Measurements from ENCODE around the gene PCDHGC3.
"Not testable (repeated sequence)": the region's sequence is repeated elsewhere in the genome, so short reads cannot be mapped to it uniquely, and the experiment has no call there.

PCDHGC3 gene

DNA sequence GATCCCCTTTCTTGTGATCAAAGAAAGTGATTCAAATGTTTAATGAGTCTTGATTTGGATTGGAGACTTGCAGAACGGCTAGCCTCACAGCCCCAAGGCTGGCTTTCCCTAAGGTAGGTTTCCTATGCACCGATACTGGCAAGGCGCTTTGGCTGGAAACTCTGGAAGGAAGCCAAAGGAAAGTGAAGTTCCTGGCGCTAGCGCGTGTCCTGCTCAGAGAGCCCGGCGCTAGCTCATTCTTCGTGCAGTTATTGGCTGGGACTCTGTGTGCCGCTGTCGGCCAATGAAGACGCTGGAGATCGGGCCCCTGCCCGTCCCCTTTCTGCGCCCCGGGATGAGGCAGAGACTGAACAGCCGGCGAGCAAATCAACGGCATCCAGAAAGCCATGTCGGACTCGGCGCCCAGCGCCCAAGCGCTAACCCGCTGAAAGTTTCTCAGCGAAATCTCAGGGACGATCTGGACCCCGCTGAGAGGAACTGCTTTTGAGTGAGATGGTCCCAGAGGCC, at the start of gene PCDHGC3:
TSS of gene PCDHGC3 (plus strand) at position 342 of the 507 bp plus-strand sequence. CDS start at position 493, 151 bp downstream.
- no peak for DNase-seq

DNA sequence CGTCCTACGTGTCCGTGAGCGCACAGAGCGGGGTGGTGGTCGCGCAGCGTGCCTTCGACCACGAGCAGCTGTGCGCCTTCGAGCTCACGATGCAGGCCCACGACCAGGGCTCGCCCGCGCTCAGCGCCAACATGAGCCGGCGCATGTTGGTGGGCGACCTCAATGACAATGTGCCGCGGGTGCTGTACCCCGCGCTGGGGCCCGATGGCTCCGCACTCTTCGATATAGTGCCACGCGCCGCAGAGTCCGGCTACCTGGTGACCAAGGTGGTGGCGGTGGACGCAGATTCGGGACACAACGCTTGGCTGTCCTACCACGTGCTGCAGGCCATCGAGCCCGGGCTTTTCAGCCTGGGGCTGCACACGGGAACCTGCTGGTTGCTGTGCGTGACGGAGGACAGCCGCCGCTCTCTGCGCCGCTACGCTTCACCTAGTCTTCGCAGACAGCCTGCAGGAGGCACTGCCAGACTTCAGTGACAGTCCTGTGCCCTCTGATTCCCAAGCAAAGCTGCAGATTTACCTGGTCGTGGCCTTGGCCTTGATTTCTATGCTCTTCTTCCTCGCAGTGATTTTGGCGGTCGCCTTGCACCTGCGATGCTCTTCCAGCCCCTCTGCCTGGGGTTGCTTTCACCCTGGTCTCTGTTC, 47.9 kb upstream of the PCDHGC3 start:
- no peak for DNase-seq

DNA sequence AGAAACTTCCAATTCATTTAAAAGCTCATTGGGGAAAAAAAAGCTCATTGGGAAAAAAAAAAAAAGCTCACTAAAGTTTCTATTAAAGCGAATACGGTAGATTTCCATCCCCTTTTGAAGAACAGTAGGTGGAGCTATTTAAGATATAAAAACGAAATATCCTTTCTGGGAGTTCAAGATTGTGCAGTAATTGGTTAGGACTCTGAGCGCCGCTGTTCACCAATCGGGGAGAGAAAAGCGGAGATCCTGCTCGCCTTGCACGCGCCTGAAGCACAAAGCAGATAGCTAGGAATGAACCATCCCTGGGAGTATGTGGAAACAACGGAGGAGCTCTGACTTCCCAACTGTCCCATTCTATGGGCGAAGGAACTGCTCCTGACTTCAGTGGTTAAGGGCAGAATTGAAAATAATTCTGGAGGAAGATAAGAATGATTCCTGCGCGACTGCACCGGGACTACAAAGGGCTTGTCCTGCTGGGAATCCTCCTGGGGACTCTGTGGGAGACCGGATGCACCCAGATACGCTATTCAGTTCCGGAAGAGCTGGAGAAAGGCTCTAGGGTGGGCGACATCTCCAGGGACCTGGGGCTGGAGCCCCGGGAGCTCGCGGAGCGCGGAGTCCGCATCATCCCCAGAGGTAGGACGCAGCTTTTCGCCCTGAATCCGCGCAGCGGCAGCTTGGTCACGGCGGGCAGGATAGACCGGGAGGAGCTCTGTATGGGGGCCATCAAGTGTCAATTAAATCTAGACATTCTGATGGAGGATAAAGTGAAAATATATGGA, 45.2 kb upstream of the PCDHGC3 start, which contains the start of gene PCDHGA12:
TSS of gene PCDHGA12 (plus strand) at position 176 of the 782 bp plus-strand sequence. CDS start at position 429, 253 bp downstream.
- DNase-seq: no peak

DNA sequence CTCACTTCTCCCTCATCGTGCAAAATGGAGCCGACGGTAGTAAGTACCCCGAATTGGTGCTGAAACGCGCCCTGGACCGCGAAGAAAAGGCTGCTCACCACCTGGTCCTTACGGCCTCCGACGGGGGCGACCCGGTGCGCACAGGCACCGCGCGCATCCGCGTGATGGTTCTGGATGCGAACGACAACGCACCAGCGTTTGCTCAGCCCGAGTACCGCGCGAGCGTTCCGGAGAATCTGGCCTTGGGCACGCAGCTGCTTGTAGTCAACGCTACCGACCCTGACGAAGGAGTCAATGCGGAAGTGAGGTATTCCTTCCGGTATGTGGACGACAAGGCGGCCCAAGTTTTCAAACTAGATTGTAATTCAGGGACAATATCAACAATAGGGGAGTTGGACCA, 44.5 kb upstream of the PCDHGC3 start:
- DNase-seq: no peak

DNA sequence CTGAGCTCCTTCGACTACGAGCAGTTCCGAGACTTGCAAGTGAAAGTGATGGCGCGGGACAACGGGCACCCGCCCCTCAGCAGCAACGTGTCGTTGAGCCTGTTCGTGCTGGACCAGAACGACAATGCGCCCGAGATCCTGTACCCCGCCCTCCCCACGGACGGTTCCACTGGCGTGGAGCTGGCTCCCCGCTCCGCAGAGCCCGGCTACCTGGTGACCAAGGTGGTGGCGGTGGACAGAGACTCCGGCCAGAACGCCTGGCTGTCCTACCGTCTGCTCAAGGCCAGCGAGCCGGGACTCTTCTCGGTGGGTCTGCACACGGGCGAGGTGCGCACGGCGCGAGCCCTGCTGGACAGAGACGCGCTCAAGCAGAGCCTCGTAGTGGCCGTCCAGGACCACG, 43.5 kb upstream of the PCDHGC3 start:
- DNase-seq: not testable (repeated sequence)

DNA sequence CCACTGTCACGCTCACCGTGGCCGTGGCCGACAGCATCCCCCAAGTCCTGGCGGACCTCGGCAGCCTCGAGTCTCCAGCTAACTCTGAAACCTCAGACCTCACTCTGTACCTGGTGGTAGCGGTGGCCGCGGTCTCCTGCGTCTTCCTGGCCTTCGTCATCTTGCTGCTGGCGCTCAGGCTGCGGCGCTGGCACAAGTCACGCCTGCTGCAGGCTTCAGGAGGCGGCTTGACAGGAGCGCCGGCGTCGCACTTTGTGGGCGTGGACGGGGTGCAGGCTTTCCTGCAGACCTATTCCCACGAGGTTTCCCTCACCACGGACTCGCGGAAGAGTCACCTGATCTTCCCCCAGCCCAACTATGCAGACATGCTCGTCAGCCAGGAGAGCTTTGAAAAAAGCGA, 43.0 kb upstream of the PCDHGC3 start:
- DNase-seq: not testable (repeated sequence)

DNA sequence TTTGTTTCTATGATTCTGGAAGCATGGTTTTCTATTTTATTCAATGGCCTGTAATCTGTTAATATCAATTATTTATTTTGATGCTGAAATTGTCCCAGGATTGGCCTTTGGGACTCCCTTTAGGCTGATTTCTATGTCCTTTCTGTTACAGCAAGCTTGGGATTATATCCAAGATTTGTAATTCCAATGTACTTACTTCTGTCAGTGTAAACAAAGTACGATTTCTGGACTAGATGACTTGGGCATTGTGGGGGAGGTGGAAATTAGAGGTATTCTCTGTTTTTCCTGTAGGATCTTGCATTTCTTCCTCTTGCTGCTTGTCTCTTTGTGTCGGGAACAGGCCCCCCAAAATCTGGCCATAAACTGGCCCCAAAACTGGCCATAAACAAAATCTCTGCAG, 41.8 kb upstream of the PCDHGC3 start:
- DNase-seq: no peak

DNA sequence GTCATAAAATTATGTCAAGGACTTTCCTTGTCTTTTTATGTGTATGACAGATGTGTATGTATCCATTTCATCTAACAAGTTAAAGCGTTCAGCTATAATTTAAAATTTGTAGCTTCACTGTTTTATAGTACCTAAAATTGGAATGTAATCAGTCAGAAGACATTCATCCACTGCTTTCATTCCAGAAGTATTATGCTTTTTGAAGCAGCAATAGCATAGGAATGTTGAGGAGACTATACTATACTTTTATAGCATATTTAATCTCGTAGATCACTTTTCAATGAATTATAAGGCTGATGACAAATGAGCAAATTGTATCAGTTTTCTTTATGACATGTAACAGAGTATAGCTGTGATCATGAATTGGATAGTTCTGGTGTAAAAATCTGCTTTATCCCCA, 38.5 kb upstream of the PCDHGC3 start:
- no peak for DNase-seq

DNA sequence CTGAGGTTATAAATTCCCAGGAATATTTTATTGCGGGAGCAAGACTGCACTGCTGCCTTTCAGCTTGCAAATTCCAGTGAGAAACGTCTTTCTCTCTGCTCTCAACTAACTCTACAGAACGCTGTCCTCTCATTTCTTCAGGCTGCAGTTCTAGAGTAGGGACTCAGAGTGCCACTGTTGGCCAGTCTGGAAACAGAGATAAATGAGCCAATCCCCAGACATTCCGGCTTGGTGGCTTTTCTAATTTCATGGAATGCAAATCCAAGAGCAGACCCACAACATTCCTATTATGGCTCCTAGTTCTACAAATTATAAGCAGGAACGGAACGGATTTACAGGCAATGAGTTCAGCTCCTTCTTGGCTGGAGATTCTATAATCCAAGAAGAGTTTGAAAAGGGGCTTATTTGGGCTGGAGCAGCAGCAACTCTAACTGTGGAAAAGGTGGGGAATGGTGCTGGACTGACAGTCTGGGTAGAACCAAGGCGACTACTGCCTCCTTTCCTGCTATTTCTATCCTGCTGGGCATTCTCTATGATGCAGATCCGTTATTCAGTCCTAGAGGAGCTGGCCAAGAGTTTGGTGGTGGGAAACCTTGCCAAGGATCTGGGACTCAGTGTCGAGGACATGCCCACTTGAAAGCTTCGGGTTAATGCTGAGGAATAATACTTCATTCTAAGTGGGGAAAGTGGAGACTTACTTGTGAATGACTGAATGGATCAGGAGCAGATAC, 36.2 kb upstream of the PCDHGC3 start:
- DNase-seq: no peak

DNA sequence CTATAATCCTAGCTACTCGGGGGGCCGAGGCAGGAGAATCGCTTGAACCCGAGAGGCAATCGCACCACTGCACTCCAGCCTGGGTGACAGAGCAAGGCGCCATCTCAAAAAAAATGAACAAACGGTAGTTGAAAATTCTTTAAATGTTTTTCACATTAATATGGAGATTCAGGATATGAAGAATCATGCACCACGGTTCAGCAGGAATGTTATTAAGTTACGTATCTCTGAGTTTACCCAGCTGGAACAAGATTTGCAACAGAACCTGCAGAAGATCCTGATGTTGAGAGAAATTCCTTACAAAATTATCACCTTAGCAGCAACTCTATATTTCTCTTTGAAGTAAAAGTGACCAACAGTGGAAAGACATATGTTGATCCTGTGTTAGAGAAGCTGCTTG, 35.4 kb upstream of the PCDHGC3 start:
- DNase-seq: no peak

DNA sequence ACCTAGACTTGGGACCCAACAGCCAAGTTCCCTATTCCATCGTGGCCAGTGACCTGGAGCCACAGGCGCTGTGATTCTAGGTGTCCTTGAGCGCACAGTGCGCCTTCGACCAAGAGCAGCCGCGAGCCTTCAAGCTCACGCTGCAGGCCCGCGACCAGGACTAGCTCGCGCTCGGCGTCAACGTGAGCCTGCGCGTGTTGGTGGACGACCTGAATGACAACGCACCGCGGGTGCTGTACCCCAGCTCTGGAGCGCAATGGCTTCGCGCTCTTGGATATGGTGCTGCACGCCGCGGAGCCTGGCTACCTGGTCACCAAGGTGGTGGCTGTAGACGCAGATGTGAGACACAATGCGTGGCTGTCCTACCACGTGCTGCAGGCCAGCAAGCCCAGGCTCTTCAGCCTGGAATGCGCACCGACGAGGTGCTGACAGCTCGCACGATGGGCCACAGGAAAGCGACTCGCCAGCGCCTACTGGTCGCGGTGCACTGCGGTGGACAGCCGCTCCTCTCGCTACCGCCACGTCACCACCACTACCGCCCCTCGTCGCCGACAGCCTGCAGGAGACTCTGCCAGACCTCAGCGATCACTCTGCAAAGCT, 34.1 kb upstream of the PCDHGC3 start:
- DNase-seq: no peak

DNA sequence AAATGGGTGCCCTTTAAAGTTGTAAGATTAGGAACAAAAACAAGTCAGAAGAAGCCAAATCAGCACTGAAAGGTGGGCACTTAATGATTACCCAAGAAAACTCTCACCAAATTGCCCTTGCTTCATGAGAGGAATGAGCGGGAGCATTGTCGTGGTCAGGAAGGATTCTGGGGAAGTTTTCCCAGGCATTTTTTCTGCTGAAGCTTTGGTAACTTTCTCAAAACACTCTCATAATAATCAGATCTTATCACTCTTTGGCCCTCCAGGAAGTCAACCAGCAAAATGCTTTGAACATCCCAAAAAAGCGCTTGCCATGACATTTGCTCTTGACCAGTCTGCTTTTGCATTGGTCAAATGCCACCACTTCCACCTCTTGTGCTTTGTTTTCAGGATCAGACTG, 10.4 kb upstream of the PCDHGC3 start:
- DNase-seq: no peak

DNA sequence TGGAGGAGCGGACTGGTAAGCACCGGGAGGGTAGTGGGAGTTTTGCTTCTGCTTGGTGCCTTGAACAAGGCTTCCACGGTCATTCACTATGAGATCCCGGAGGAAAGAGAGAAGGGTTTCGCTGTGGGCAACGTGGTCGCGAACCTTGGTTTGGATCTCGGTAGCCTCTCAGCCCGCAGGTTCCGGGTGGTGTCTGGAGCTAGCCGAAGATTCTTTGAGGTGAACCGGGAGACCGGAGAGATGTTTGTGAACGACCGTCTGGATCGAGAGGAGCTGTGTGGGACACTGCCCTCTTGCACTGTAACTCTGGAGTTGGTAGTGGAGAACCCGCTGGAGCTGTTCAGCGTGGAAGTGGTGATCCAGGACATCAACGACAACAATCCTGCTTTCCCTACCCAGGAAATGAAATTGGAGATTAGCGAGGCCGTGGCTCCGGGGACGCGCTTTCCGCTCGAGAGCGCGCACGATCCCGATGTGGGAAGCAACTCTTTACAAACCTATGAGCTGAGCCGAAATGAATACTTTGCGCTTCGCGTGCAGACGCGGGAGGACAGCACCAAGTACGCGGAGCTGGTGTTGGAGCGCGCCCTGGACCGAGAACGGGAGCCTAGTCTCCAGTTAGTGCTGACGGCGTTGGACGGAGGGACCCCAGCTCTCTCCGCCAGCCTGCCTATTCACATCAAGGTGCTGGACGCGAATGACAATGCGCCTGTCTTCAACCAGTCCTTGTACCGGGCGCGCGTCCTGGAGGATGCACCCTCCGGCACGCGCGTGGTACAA, 556 bp downstream of the PCDHGC3 start:
- DNase-seq: no peak

DNA sequence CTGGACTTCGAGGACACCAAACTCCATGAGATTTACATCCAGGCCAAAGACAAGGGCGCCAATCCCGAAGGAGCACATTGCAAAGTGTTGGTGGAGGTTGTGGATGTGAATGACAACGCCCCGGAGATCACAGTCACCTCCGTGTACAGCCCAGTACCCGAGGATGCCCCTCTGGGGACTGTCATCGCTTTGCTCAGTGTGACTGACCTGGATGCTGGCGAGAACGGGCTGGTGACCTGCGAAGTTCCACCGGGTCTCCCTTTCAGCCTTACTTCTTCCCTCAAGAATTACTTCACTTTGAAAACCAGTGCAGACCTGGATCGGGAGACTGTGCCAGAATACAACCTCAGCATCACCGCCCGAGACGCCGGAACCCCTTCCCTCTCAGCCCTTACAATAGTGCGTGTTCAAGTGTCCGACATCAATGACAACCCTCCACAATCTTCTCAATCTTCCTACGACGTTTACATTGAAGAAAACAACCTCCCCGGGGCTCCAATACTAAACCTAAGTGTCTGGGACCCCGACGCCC, 1.3 kb downstream of the PCDHGC3 start:
- no peak for DNase-seq

DNA sequence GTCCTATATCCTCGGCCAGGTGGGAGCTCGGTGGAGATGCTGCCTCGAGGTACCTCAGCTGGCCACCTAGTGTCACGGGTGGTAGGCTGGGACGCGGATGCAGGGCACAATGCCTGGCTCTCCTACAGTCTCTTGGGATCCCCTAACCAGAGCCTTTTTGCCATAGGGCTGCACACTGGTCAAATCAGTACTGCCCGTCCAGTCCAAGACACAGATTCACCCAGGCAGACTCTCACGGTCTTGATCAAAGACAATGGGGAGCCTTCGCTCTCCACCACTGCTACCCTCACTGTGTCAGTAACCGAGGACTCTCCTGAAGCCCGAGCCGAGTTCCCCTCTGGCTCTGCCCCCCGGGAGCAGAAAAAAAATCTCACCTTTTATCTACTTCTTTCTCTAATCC, 2.0 kb downstream of the PCDHGC3 start:
- no peak for DNase-seq

DNA sequence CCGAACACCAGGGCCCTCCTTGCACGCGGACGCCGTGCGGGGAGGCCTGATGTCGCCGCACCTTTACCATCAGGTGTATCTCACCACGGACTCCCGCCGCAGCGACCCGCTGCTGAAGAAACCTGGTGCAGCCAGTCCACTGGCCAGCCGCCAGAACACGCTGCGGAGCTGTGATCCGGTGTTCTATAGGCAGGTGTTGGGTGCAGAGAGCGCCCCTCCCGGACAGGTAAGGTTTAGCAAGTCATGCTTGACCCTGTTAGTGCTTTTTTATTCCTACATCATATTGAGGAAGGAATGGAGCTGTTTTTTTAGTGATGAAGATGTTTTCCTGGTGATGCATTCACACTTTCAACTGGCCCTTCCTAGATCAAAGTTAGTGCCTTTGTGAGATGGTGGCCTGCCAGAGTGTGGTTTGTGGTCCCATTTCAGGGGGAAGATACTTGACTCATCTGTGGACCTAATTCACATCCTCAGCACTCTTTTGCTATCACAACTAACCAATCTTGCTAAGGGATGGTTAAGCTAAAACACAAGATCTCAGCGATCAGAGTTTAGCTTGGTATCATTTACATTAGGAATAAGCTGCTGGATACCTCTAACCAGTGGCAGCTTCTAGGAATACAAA, 2.7 kb downstream of the PCDHGC3 start:
- DNase-seq: no peak

DNA sequence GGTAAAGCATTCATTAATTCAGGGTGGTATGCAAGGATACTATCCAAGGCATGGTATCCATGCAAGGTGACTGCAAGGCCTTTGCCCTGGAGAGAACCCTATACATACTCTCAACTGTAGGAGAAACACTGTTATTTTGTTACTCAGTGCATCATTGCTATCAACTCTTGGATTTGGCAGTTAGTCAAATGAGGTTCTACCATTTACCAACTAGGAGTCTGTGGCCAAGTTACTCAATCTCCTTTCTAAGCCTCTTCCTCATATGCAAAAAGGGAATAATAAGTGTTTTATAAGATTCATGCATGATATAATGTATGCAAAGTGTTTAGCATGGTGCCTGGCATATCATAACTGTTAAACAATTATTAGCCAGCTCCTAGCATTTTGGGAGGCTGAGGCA, 4.0 kb downstream of the PCDHGC3 start:
- no peak for DNase-seq

DNA sequence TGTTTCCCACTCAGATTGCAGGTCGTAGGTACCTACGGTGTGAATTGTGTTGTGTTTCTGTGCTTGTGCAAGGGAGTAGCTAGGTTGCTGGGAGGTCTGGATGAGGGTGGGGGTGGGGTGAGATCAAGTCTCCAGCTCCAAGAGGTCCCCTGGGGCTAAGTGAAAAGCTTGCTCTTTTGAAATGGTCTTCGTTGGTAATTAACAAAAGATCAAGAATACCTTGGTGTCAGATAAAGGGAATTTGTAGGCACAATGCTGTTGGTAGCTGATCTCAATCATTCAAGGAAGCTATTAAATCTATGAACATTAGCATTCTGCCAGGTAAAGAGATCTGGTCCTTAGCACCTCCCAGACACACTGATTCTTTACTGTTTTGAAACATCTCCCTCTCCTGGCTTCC, 8.1 kb downstream of the PCDHGC3 start:
- DNase-seq: no peak

DNA sequence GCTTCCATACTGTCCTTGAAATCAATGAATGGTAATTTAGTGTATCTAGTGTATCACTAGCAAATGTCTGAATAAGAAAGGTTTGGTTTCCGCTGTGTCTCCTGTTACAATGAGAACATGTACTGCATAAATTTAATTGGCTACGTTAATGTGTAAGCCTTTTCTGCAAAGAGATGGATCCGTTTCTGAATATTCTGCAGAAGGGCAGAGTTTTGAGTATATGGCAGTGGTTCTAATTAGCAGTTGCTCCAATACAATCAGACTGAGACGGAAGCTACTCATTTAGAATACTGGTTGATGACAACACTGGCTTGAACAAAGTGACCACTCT, 8.5 kb downstream of the PCDHGC3 start:
- DNase-seq: no peak

DNA sequence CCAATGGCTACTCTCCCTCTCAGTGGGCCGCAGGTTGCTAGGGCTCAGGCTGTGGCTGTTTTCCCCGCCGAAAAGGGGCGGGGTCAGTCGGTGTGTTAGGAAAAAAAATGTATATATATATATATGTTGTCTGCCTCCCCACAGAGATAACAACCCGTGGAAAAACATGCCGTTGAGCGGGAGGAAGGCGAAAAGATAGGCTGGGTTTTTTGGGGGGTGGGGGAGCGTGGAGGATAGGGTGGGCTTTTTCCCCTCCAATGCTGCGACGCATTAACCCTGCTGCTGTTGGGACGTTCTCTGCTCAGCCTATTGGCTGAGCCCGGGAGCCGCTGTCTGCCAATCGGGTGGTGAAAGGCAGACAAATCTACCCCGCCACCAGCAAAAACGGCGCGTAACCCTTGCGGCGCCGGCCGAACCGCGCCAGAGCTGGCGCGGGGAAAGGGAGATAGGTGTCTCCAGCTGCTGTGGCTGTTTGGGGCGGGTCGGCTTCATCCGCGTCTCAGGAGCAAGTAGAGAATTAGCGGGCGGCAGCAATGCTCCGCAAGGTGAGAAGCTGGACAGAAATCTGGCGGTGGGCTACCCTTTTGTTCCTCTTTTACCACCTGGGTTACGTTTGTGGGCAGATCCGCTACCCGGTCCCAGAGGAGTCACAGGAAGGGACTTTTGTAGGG, 9.0 kb downstream of the PCDHGC3 start, which contains the start of gene PCDHGC4:
TSS of gene PCDHGC4 (plus strand) at position 390 of the 671 bp plus-strand sequence. CDS start at position 534, 144 bp downstream.
- DNase-seq: no peak

Measured in SIG-M5 (cell line).